ENCODE measurements around the gene POLR3F. TPM values are rescaled to one million over a fixed set of nuclear protein-coding genes. Genes with fewer than 3 reads are reported as not detected.

Gene POLR3F
- total and polyA plus RNA-seq, 9 of the 15 experiments (the other 6 are each of a cell fraction or from before 2014, with no cell fraction given) = 7.0 to 15.0 (median 9.6) TPM

- TF ChIP-seq, protein P1, sequence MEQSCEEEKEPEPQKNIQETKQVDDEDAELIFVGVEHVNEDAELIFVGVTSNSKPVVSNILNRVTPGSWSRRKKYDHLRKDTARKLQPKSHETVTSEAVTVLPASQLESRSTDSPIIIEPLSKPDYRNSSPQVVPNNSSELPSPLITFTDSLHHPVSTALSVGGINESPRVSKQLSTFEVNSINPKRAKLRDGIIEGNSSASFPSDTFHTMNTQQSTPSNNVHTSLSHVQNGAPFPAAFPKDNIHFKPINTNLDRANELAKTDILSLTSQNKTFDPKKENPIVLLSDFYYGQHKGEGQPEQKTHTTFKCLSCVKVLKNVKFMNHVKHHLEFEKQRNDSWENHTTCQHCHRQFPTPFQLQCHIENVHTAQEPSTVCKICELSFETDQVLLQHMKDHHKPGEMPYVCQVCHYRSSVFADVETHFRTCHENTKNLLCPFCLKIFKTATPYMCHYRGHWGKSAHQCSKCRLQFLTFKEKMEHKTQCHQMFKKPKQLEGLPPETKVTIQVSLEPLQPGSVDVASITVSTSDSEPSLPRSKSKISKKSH (CRISPR knock-in tag; IDR thresholded peaks at IDR 0.05) = no peak
- TF ChIP-seq, protein P2, sequence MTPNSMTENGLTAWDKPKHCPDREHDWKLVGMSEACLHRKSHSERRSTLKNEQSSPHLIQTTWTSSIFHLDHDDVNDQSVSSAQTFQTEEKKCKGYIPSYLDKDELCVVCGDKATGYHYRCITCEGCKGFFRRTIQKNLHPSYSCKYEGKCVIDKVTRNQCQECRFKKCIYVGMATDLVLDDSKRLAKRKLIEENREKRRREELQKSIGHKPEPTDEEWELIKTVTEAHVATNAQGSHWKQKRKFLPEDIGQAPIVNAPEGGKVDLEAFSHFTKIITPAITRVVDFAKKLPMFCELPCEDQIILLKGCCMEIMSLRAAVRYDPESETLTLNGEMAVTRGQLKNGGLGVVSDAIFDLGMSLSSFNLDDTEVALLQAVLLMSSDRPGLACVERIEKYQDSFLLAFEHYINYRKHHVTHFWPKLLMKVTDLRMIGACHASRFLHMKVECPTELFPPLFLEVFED (CRISPR knock-in tag; conservative IDR thresholded peaks at IDR 0.05) = no peak
- TF ChIP-seq ARID3B (CRISPR knock-in tag; IDR thresholded peaks at IDR 0.05; ENCODE audit: borderline replicate concordance) (no peak), ZEB2 (IDR thresholded peaks at IDR 0.05) (no peak), POLR3A (IDR thresholded peaks at IDR 0.05; ENCODE audit: borderline replicate concordance, extremely low read depth, insufficient read depth, insufficient read length) (no peak), TAL1 (IDR thresholded peaks at IDR 0.05) (peak; percentile 43; the same call in 1 of the 2 replicates), ZNF277 (CRISPR knock-in tag; IDR thresholded peaks at IDR 0.05; ENCODE audit: borderline replicate concordance) (no peak), ZNF512 (tag; IDR thresholded peaks at IDR 0.05) (no peak), FOS (IDR thresholded peaks at IDR 0.05; ENCODE audit: extremely low read depth, insufficient read length) (no peak), CREM (IDR thresholded peaks at IDR 0.05; ENCODE audit: low read depth) (no peak; the same call in 1 of the 2 replicates), HES1 (IDR thresholded peaks at IDR 0.05; ENCODE audit: low read depth) (no peak), HMG20A (CRISPR knock-in tag; conservative IDR thresholded peaks at IDR 0.05) (no peak), ZNF764 (CRISPR knock-in tag; IDR thresholded peaks at IDR 0.05; ENCODE audit: low read depth) (no peak), MCM7 (IDR thresholded peaks at IDR 0.05) (no peak), ZBED1 (IDR thresholded peaks at IDR 0.05) (no peak), ZNF57 (CRISPR knock-in tag; IDR thresholded peaks at IDR 0.05) (no peak), RNF2 (IDR thresholded peaks at IDR 0.05) (no peak), ZNF224 (CRISPR knock-in tag; IDR thresholded peaks at IDR 0.05) (no peak), MYBL2 (IDR thresholded peaks at IDR 0.05; ENCODE audit: low read depth) (no peak), MYBL2 (CRISPR knock-in tag; IDR thresholded peaks at IDR 0.05; ENCODE audit: borderline replicate concordance) (no peak), POLR2AphosphoS2 (IDR thresholded peaks at IDR 0.05; ENCODE audit: low read length) (no peak)
Observed at GRCh38 chr20:18466894-18467730, at the start of gene POLR3F, which contains the start of gene DZANK1 (continued).
